GM21381 (cell line): ENCODE measurements around the gene CPNE8.

Experiments used
- ATAC-seq: cut with Tn5 transposase; IDR thresholded peaks from one replicate; pipeline ENCODE4 v1.9.1; 2021; ENCODE audit warnings: mild to moderate bottlenecking, moderate library complexity; ENCODE audit not compliant: unreplicated experiment

The CPNE8 gene

DNA sequence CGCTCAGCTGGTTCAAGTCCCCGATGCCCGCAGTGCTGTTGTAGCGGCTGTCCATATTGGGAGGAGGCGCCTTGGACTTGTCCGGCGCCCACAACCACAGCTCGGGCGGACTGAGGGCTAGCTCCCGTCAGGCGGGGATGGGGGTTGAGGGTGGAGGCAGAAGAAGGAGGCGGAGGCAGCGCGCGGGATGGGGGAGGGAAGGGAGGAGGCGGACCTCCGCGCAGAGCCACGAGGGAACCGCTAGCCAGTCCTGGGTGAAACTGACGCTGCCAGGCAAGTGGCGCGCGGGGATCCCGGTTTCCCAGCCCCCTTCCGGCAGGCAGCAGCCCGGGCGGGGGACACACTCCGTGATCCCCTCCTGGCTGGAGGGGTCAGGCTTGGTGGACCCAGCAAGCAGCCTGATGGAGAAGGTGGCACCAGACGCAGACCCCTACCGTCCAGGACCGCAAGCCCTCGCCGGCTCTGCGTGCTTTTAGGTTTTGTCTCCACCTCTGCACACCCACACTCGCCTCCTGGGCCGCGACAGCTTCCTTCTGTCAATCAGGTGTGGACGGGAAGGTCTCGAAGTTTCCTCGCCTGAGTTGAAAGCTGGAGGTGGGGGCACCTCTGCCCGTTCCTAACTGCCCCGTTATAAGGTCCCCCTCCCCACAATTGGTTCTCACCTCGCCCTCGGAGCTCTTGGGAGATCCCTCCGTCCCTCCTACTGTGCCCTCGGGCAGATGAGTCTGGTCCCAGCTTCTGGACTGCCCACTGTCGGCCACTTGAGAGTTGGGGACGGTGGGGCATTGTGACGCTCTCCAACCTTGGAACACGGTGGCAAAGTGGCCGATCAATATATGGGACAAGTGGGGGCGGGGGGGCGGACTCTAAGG is at the start of gene CPNE8:
Gene CPNE8 (minus strand): TSS at position 112 of the 872 bp plus-strand sequence. CDS start 57 bp downstream, at position 55.
- ATAC-seq = peak; percentile 49

DNA sequence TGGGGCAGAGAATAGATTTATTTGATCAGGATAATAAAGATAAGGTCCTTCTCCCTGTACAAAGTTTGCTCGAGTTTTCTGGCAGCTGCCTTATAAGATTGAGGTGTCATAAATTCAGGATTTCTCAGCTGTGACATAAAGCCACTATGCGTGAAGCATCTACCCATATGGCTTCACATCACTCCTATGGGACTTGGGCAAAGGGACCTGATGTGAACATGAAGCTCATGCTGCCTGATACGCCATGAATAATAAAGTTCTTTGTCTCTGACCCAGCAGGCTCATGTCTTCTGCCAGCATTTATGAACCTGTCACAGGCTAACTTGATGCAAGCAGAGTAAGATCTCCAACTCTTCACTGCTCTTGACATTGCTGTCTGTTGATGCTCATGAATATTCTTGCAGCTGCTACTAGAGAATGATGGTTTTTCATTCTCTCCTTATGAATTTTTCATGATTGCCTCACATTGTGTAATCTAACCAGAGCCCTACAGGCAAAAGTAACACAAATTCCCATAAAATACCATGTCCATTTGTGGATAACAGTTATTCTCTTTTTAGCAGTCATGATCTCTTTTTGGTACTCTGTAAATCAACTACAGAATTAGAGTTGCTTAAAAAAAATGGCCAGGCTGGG is 49.0 kb upstream of the CPNE8 start:
- ATAC-seq = no peak

DNA sequence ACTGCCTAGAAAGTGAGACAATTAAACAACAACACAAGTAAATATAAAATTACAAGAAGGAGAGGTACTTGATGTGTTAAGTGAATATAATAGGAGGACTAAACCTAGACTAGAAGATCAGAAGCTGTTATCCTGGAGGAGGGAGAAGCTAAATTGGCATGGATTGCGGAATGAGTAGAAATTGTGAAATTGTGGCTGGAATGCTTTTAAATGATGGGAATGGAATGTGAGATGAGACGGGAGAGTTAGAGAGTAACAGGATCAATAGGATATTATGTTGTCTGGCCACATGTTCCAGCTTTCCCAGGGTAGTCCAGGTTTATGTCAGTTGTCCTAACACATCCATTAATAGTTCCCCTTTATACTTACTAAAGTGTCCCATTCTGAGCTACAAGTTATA is 44.0 kb upstream of the CPNE8 start:
- ATAC-seq = no peak

DNA sequence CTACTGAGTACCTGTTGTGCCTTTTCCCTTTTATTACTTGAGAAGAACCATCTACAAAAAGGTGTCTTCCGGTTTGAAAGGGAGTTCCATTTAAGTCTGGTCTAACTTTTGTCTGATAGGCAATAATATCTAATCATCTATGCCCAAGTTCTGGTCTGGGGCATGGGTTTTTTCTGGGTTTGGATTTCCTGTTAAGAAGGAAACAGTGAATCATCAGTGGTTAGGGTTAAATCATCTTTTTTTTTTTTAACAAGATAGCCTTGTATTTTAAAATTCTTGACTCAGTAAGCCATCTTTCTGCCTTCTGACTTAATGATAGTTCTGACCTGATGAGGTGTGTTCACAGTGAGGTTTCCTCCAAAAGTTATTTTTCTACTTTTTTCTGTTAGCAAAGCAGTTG is 29.3 kb upstream of the CPNE8 start:
- no peak for ATAC-seq

DNA sequence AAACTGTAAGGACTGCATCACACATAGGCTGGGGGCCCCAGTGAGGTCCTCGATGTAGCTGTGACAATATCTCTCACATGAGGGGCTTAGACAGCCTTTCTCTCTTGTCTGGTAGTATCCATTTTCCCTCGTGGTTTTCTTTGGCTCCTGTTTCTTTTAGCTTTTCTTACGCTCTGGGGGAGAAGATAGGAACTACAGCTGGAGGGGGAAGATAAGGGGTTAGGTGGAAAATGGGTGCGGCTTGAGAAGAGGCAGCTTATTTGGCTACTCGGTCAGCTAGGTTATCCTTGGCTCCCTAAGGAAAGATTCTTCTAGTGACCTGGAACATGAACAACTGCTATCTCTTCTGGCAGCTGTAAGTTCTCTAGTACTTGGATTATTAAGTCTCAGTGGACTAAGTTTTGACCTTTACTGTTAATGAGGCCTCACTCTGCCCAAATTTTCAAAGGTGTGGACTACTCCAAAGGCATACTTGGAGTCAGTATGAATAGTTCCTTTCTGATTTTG is 28.7 kb upstream of the CPNE8 start:
- ATAC-seq = no peak

DNA sequence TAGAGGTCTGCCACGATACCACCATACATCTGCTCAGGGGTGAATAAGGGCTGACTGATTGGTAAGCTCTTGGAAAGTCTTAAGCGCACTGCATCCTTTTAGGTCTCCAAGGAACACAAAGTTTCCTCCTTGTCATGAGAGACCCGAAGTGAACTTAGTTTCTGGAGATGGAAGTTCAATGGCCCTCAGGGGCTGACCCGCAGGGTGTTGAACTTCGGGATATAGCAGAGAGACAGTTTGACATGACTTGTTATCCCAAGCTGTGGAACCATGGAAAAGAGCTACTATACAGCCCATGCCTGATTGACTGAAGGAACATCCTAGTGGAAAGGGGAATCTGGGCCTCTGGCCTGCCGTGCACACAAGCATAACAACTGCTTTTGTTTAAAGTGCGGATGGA is 26.9 kb upstream of the CPNE8 start:
- ATAC-seq = no peak

DNA sequence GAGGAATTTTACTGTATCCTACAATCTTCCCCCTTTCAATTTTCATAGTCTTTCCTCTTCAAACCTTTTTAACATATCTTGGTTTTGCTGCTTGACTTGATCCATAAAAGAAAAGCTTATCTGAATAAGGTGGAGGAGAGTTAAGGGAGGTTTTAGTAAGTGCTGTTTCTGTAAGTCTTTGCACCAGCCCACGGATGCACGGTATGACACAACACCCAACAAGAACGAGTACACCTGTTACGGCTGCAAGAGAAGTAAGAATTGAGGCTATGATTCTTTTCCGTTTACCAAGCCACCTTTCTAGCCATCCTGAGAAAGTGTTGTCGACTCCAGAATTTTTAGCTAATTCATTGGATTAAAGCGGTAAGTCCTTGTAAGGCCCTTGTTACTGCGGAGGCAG is 26.1 kb upstream of the CPNE8 start:
- no peak for ATAC-seq

DNA sequence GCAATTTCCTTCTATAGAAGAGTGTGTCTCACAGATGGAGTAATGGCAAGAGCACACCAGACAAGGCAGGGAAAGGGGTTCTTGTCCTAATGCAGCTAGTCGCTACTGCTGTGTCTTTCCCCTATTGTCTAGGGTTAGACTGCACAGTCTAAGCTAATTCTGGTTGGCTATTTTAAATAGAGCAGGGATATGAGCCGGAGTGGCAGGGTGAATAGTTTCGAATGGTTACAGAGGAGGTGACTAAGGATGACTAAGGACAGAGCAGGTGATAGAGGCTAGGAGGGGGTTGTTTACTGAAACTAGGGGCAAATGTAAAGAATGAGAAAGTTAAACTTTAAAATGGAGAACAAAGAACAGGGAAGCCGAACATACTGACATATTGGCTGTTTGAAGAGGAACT is 25.6 kb upstream of the CPNE8 start:
- no peak for ATAC-seq

DNA sequence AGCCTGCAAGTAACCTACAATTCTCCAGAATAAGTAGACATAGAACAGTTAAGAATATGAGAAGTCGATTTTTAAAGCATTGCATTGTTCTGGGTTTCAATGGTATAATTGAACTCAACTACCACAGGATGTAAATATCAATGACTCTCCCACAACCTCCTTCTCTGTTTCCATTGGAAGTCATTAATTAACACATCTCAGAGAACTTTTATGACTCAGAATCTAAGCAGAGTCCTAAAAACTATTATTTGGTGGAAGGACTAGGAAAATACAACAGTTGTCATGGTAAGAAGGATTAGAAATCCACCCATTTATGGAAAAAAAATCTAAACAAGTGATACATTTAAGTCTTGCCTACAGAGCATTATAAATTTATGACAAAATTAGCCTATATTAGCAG is 21.1 kb upstream of the CPNE8 start:
- no peak for ATAC-seq

DNA sequence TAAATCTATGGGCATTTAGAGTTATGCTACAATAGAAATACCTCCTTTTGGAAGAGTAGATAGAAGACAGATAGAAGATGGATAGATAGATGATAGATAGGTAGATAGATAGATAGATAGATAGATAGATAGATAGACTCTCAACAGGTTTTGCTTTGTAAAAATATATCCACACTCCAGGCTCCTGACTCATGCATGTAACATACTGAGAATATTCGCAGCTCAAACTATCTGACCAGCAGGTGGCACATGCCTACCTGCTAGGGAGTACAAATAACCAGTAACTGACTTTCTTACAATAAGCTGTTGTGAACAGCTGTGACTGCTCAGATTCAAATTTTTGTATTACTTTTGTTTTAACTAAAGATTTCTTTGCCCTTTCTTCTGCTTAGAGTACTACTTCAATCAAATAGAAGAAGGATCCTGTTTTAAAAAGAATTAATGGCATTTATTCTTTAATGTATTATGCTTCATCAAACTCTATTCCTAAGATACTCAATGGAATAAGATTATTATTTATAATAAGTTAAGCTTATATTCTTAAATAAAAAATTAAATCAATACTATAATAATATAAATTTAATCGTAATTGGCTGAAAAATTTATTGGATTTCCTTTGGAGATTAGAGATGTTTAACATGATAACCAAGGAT is 15.8 kb upstream of the CPNE8 start:
- ATAC-seq = peak; percentile 92

DNA sequence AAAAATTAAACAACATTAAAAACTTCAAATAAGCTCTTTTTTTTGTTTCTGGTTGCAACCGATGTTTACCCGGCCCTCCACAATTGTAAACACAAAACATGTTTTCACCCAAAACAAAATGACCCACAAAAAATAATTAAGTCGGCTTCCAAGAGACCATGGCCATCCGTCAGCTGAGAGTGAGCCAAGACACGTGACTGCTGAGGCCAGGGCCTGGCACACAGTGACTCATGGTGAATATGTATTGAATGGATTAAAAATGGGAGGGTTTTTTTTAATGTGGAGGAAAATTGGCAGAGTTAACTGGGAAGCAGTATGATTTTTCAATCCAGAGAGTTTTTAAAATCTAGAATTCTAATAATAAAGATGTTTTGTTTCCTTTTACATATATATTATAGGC is 13.8 kb upstream of the CPNE8 start:
- ATAC-seq = no peak

DNA sequence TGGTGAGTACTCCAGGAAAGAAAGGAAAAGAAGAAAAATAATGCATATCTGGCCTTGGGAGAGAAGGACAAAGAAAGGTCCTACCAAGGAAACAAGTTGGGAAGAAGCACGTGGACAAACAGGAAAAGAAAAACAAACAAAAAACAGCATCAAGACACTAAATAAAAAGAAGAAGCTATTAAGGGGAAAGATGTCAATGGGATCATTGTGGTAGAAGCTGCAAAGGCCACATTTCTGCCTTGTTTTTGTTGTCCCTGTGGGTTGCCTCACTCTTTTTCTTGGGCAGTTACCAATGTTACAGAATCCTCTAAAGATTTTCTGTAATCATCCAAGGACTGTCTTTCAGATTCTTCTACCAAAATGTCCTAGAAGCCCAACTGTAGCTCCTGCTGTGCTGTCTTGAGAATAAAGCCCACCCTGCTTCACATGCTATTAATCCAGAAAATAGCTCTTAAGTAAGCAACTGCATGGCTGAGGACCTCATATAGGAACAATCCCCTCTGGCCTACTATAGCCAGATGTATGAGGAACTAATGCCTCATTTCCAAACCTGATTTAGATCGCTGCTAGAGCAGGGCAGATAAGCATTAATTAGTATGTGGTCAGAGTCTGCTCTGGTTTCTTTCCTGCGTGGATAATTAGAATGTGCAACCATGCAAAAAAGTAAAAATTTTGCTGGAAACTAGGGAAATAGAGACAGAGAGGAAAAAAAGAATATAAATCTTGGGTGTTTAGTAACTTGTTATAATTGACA is 10.2 kb upstream of the CPNE8 start:
- ATAC-seq = no peak

DNA sequence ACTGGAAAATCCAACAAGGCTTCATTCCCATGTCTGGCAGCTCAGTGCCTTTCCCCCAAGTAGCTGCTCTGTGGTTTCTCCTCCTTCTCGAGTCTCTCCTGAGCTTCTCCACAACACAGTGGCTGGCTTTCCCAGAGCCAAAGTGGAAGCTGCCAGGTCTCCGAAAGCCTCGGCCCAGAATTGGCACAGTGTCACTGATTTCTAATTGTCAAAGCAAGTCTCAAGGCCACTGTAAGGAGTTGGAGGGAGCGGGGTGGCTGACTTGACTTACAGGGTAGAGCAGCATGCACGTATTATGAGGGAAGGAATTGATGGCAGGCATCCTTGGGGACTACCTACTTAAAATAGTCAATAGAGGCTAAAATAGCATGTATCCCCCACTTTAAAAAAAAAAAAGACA is 6.7 kb upstream of the CPNE8 start:
- no peak for ATAC-seq

DNA sequence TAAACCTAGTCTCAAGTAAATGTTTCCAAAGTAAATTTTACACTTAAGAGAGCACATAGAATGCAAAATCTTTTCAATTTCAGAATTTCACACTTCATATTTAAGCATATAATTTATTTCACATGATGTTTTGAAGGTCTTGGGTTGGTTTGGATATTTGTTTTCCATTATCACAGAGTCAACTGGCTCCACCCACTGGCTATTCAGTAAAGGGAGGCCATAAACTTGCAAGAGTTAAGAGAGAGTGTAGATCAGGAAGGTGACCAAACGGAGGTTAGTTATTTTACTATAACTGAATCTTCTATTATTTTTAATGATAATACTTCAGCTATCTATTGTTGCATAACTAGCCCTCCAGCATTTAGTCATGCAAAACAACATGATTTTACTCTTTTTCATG is 6.2 kb upstream of the CPNE8 start:
- no peak for ATAC-seq

DNA sequence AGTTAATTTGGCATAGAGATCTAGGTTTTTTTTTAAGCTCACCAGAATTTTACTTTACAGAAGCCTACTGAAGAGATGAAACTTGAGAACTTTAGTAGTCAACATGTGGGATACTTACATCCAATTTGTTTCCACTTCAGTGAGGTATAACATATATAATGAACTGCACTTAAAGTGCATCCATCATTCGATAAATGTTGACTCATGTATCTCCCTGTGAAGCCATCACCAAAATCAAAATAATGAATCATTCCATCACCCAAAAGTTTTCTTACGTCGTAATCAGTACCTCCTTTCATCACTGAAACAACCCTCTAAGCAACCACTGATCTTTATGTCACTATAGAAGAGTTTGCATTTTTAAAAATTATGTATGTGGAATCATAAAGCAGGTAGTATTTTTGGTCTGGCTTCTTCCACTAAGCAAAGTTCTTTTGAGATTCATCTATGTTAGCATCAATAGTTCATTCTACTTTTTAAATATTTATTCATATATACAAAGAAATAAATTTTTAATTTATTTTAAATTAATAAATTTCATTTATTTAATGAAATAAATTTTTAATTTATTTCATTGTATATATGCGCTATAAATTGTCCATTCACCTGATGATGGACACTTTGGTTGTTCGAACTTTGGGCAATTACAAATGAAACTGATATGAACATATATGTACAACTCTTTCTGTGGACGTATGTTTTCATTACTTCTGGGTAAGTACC is 2.0 kb upstream of the CPNE8 start:
- no peak for ATAC-seq

DNA sequence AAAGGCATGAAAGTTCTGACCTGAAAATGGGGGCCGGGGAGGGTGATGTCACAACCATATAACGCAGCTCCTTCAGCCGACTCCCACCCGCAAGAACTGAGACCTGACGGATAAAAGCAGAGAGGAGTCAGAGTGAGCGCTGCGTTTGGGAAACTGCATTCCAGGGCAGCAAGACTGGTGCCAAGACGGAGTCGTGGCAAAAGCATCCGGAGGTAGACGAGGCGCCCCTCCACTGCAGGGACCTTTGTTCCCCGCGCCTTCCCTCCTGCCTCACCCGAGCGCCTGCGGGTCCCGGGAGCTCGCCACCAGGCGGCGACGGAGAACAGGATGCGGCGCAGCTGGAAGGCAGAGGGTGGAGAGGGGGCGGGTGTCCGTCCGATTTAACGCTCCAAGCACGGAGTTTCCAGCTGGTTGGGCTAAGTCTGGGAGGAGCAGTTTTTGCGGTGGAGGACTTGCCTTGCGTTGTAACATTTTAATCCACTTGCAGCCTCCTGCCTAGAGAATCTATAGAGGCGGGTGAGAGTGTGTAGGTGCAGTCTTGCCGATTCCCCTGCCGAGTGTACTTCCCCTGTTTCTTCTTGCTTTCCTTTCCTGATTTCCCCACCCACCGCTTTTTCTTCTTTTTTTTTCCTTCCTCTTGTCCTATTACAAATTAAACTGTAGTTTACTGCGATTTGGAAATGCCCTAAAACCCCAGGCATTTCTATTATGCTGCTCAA is 1.2 kb upstream of the CPNE8 start:
- peak; percentile 58 for ATAC-seq

DNA sequence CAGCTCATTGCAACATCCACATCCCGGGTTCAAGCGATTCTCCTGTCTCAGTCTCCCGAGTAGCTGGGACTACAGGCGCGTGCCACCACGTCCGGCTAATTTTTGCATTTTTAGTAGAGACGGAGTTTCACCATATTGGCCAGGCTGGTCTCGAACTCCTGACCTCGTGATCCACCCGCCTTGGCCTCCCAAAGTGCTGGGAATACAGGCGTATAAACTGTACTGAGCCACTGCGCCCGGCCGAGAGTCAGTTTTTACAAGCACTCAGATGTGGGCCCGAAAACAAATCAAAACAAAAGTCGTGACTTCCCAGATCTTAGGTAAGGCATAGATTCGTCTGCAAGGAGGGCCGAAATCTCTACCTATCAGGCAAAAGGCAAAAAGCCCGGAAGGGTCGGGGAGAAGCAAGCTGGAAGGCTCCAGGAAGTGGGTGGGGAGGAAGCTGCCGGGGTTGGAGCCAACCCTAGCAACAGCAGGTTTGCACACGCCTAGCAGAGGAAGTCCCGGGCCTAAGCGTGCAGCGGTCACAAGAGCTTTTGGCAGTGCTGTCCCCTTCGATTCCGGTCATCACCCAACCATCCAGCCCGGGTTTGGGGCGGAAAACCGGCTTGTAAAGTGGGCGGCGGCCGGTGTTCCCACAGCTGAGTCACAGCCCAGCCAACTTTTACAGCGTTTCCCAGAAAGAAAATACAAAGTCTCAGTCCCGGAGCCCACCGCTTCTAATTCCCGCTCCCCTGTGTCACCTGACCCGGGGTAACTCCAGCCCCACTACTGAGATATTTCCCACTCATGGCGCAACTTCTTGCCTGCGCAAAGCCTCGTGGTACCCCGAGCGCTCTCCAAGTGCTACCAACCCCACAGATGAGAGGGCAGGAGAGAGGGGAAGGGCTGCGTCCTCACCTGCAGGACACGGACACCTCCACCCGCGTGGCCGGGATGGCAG is 583 bp downstream of the CPNE8 start:
- ATAC-seq = peak; percentile 61

DNA sequence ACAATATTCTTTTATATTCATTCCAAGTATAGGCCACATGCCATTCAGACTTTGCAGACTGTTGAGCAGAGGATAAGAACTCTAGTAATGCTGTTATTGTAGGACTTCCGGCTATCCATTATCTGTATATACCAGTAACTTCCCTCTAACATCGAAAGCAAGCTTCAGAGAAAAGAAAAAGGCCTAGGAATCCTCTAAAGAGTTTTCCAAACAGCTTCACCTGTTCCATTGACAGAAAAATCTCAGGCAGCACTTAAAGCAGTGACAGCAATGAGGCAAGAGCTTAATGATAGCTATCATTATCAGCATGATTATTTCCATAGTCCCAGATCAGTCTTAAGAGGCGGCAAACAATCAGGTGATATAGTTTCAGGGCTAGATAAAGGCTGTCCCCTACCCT is 1.8 kb downstream of the CPNE8 start:
- no peak for ATAC-seq
